ENCODE data around the gene KIF12.

The KIF12 gene

DNA sequence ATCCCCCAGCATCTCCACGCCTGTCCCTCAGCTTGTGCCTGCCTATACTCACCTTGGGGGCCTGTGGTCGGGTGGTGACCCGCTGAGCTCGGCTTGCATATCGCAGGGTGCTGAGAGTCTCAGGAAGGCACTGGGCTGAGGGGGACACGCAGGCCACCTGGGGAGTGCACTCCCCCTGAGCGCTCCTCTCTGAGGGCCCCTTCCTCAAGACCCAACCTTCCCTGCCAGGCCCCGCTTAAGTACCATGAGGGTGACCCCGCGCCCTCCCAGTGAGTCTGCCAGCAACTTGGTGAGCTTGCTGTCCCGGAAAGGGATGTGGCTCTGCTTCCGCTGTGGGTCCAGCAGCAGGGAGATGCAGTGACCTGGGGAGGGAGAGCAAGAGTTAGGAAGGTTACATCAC lies 4.1 kb downstream of the KIF12 start:
- H4K8ac ChIP-seq (ENCODE audit: low read depth, low read length), result no peak overlapping the region
- H2BK12ac ChIP-seq (ENCODE audit: low read length), result no peak overlapping the region
- H3K4me1 ChIP-seq (ENCODE audit: control insufficient read depth in 1 of 2, insufficient read depth in 2 of 2, low read length in 2 of 2), result peaks cover 0 to 2% of the 10 kb centered on the region in 2 experiments
- no peak overlapping the region for H3K4ac ChIP-seq (ENCODE audit: low read depth, low read length)
- no peak for DNase-seq
- no peaks in the 10 kb centered on the region for H3K79me2 ChIP-seq (ENCODE audit: control insufficient read depth, insufficient read depth, low read length, poor library complexity)
- H3K9me3 ChIP-seq (ENCODE audit: insufficient read depth, low read depth, low read length), result peaks cover 8% of the 10 kb centered on the region
- H3K27me3 ChIP-seq (ENCODE audit: insufficient read depth, low read length), result peaks cover 11% of the 10 kb centered on the region
- H3K23ac ChIP-seq (ENCODE audit: low read length), result no peak overlapping the region
- no peak overlapping the region for H2BK120ac ChIP-seq (ENCODE audit: insufficient read depth, low read length, poor library complexity)
- H3K4me3 ChIP-seq (ENCODE audit: low read depth, low read length), result no peak overlapping the region
- no peak overlapping the region for H3K27ac ChIP-seq (ENCODE audit: low read depth, low read length)
- no CpG with 5 or more reads among the region's 12 CpGs for WGBS (ENCODE audit: extremely low coverage, insufficient coverage, insufficient read length)
- H2BK5ac ChIP-seq (ENCODE audit: low read depth, low read length, poor library complexity), result no peak overlapping the region
- H4K12ac ChIP-seq (ENCODE audit: low read depth, low read length), result no peak overlapping the region
- H3K14ac ChIP-seq (ENCODE audit: low read length), result no peak overlapping the region
- H3K36me3 ChIP-seq (ENCODE audit: control insufficient read depth in 1 of 2, insufficient read depth in 2 of 2, low read length in 2 of 2), result no peaks in the 10 kb centered on the region
- no peak overlapping the region for H2AFZ ChIP-seq (ENCODE audit: insufficient read depth, low read length, poor library complexity)
- no peak overlapping the region for H2AK5ac ChIP-seq (ENCODE audit: low read length)
- no peak overlapping the region for H3K9ac ChIP-seq (ENCODE audit: low read length)
- H3K4me2 ChIP-seq (ENCODE audit: low read length), result no peak overlapping the region
- H3K79me1 ChIP-seq (ENCODE audit: low read length), result no peaks in the 10 kb centered on the region
- no peak overlapping the region for H3K18ac ChIP-seq (ENCODE audit: low read length)
- H4K91ac ChIP-seq (ENCODE audit: low read depth, low read length), result no peak overlapping the region

DNA sequence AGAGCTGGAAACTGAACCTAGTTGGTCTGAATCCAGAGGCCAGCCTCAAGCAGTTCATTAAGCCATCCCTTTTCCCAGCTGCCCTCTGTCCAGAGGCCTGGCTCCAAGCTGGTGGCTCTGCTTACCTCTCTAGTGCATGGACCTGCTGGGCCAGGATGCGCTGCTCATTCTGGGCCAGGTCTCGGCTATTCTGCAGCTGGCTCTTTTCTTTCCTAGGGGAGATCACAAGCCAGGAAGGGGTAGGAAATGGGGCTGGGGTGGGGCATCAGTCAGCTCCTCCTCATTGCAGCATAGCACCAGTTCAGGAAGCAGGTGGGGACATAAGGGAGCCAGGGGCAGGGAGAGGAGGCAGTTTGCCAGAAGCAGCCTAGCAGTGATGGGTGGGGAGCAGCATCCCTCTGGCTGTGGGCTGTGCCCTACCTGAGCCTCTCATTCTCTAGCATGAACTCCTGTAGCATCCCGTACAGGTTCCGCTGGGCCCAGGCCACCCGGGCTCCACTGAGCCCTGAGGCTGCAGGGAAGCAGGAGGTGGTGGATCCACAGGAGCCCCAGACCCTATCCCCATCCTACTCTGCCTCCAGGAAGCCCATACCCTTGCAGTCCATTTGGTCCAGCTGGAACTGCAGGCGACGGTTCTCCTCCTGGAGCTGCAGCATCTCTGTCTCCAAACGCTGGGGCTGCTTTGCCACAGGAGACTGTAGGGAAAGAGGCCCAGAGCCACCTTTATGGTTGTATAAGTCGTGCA lies 5.2 kb downstream of the KIF12 start:
- no peaks in the 10 kb centered on the region for H3K79me2 ChIP-seq (ENCODE audit: control insufficient read depth, insufficient read depth, low read length, poor library complexity)
- H3K4ac ChIP-seq (ENCODE audit: low read depth, low read length), result no peak overlapping the region
- no peak overlapping the region for H2BK5ac ChIP-seq (ENCODE audit: low read depth, low read length, poor library complexity)
- H3K14ac ChIP-seq (ENCODE audit: low read length), result no peak overlapping the region
- H3K23ac ChIP-seq (ENCODE audit: low read length), result no peak overlapping the region
- peaks cover 3% of the 10 kb centered on the region for H3K9me3 ChIP-seq (ENCODE audit: insufficient read depth, low read depth, low read length)
- H3K4me2 ChIP-seq (ENCODE audit: low read length), result no peak overlapping the region
- no peak overlapping the region for H2AFZ ChIP-seq (ENCODE audit: insufficient read depth, low read length, poor library complexity)
- no peak for DNase-seq
- no peak overlapping the region for H2BK12ac ChIP-seq (ENCODE audit: low read length)
- no peak overlapping the region for H4K91ac ChIP-seq (ENCODE audit: low read depth, low read length)
- no CpG with 5 or more reads among the region's 9 CpGs for WGBS (ENCODE audit: extremely low coverage, insufficient coverage, insufficient read length)
- no peak overlapping the region for H2AK5ac ChIP-seq (ENCODE audit: low read length)
- H3K4me1 ChIP-seq (ENCODE audit: control insufficient read depth in 1 of 2, insufficient read depth in 2 of 2, low read length in 2 of 2), result peaks cover 0 to 2% of the 10 kb centered on the region in 2 experiments
- no peak overlapping the region for H3K9ac ChIP-seq (ENCODE audit: low read length)
- peaks cover 10% of the 10 kb centered on the region for H3K27me3 ChIP-seq (ENCODE audit: insufficient read depth, low read length)
- H3K4me3 ChIP-seq (ENCODE audit: low read depth, low read length), result no peak overlapping the region
- no peak overlapping the region for H2BK120ac ChIP-seq (ENCODE audit: insufficient read depth, low read length, poor library complexity)
- H4K8ac ChIP-seq (ENCODE audit: low read depth, low read length), result no peak overlapping the region
- no peak overlapping the region for H3K18ac ChIP-seq (ENCODE audit: low read length)
- no peaks in the 10 kb centered on the region for H3K36me3 ChIP-seq (ENCODE audit: control insufficient read depth in 1 of 2, insufficient read depth in 2 of 2, low read length in 2 of 2)
- no peak overlapping the region for H4K12ac ChIP-seq (ENCODE audit: low read depth, low read length)
- H3K27ac ChIP-seq (ENCODE audit: low read depth, low read length), result no peak overlapping the region
- no peaks in the 10 kb centered on the region for H3K79me1 ChIP-seq (ENCODE audit: low read length)

DNA sequence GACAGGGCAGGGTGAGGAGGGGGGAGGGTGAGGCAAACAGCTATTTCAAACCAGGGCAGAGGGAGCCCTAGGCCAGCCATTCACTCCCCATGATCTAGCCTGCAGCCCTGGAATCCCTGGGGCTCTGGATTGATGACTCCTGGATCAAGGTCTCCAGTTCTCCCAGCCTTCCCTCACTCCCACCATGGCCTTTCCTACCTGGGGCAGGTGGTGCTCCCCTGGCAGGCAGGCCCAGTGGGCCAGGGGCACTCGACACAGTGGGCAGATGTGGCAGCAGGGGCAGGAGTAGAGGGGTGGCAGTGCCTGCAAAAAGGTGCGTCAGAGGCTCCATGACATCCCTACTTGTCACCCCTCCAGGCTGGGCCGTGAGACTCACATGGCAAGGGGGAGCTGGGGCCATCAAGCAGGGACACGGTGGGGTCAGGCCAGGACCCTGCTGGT lies 6.0 kb downstream of the KIF12 start:
- Histone ChIP-seq H2AFZ (ENCODE audit: insufficient read depth, low read length, poor library complexity) (no peak overlapping the region), H2BK120ac (ENCODE audit: insufficient read depth, low read length, poor library complexity) (no peak overlapping the region), H3K4me1 (ENCODE audit: control insufficient read depth in 1 of 2, insufficient read depth in 2 of 2, low read length in 2 of 2) (no peaks in the 10 kb centered on the region), H2BK12ac (ENCODE audit: low read length) (no peak overlapping the region), H4K91ac (ENCODE audit: low read depth, low read length) (no peak overlapping the region), H3K27me3 (ENCODE audit: insufficient read depth, low read length) (peaks cover 7% of the 10 kb centered on the region), H3K4me3 (ENCODE audit: low read depth, low read length) (no peak overlapping the region), H3K4ac (ENCODE audit: low read depth, low read length) (no peak overlapping the region), H3K4me2 (ENCODE audit: low read length) (no peak overlapping the region), H3K36me3 (ENCODE audit: control insufficient read depth in 1 of 2, insufficient read depth in 2 of 2, low read length in 2 of 2) (no peaks in the 10 kb centered on the region), H3K14ac (ENCODE audit: low read length) (no peak overlapping the region), H3K79me2 (ENCODE audit: control insufficient read depth, insufficient read depth, low read length, poor library complexity) (no peaks in the 10 kb centered on the region), H3K27ac (ENCODE audit: low read depth, low read length) (no peak overlapping the region), H3K9ac (ENCODE audit: low read length) (no peak overlapping the region), H3K23ac (ENCODE audit: low read length) (no peak overlapping the region), H3K79me1 (ENCODE audit: low read length) (no peaks in the 10 kb centered on the region), H4K12ac (ENCODE audit: low read depth, low read length) (no peak overlapping the region), H2AK5ac (ENCODE audit: low read length) (no peak overlapping the region), H2BK5ac (ENCODE audit: low read depth, low read length, poor library complexity) (no peak overlapping the region), H3K18ac (ENCODE audit: low read length) (no peak overlapping the region), H4K8ac (ENCODE audit: low read depth, low read length) (no peak overlapping the region), H3K9me3 (ENCODE audit: insufficient read depth, low read depth, low read length) (peaks cover 2% of the 10 kb centered on the region)
- no peak for DNase-seq
- no CpG with 5 or more reads among the region's 4 CpGs for WGBS (ENCODE audit: extremely low coverage, insufficient coverage, insufficient read length)

DNA sequence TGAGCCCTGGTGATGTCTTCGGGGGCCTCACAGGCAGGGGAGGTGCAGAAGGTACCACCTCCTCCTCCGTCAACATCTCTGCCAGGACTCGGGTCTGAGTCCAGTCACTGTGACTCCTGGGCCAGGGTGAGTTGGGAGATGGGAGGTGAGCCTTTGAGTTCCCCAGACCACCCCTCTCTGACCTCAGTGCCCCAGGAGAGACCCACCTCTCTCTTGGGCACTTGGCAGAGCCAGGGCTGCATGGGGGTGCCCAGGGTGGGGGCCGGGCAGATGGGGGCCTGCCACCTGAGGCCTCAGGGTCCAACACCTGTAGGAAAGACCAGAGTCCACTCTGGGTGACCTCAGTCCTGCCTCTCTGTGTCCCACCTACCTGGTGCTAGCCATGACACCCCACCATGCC lies 6.8 kb downstream of the KIF12 start:
- H3K4me3 ChIP-seq (ENCODE audit: low read depth, low read length), result no peak overlapping the region
- no peak overlapping the region for H2AK5ac ChIP-seq (ENCODE audit: low read length)
- H4K12ac ChIP-seq (ENCODE audit: low read depth, low read length), result no peak overlapping the region
- peaks cover 2% of the 10 kb centered on the region for H3K9me3 ChIP-seq (ENCODE audit: insufficient read depth, low read depth, low read length)
- no peaks in the 10 kb centered on the region for H3K36me3 ChIP-seq (ENCODE audit: control insufficient read depth in 1 of 2, insufficient read depth in 2 of 2, low read length in 2 of 2)
- no peak overlapping the region for H4K91ac ChIP-seq (ENCODE audit: low read depth, low read length)
- H3K9ac ChIP-seq (ENCODE audit: low read length), result no peak overlapping the region
- no peak overlapping the region for H3K14ac ChIP-seq (ENCODE audit: low read length)
- H2BK120ac ChIP-seq (ENCODE audit: insufficient read depth, low read length, poor library complexity), result no peak overlapping the region
- H2BK5ac ChIP-seq (ENCODE audit: low read depth, low read length, poor library complexity), result no peak overlapping the region
- no peak overlapping the region for H3K4ac ChIP-seq (ENCODE audit: low read depth, low read length)
- H3K23ac ChIP-seq (ENCODE audit: low read length), result no peak overlapping the region
- H3K18ac ChIP-seq (ENCODE audit: low read length), result no peak overlapping the region
- no peaks in the 10 kb centered on the region for H3K79me2 ChIP-seq (ENCODE audit: control insufficient read depth, insufficient read depth, low read length, poor library complexity)
- no peak for DNase-seq
- no peak overlapping the region for H2BK12ac ChIP-seq (ENCODE audit: low read length)
- no peaks in the 10 kb centered on the region for H3K27me3 ChIP-seq (ENCODE audit: insufficient read depth, low read length)
- H3K27ac ChIP-seq (ENCODE audit: low read depth, low read length), result no peak overlapping the region
- no peak overlapping the region for H4K8ac ChIP-seq (ENCODE audit: low read depth, low read length)
- H3K79me1 ChIP-seq (ENCODE audit: low read length), result no peaks in the 10 kb centered on the region
- WGBS (ENCODE audit: extremely low coverage, insufficient coverage, insufficient read length), result no CpG with 5 or more reads among the region's 4 CpGs
- H2AFZ ChIP-seq (ENCODE audit: insufficient read depth, low read length, poor library complexity), result no peak overlapping the region
- no peak overlapping the region for H3K4me2 ChIP-seq (ENCODE audit: low read length)
- H3K4me1 ChIP-seq (ENCODE audit: control insufficient read depth in 1 of 2, insufficient read depth in 2 of 2, low read length in 2 of 2), result no peaks in the 10 kb centered on the region
